Pancreas (tissue), 10 donors: ENCODE data around the gene SENP7. TPM values are rescaled to one million over a fixed set of nuclear protein-coding genes. Genes with fewer than 3 reads are reported as not detected.

Experiments used
- ATAC-seq, 4 donors: fragments of 200-7000 bp; cut with Tn5 transposase; one replicate each; pipeline versions ENCODE4 v1.8.0 to v1.9.1; 2020; ENCODE audit warnings: mild to moderate bottlenecking in 4 of 4, moderate library complexity in 4 of 4
- DNase-seq, 6 donors: peaks; one replicate each; pipeline ENCODE4 v3.0.0-alpha.2; 2020
- FAIRE-seq: peaks from 2 replicates; lab custom pipeline; 2012; peaks lifted over from hg19 to GRCh38; lab: Jason Lieb, UNC
- H3K27ac ChIP-seq, 4 donors: fragments of 200-600 bp; sonication (generic); 1 replicate in 3 of 4; 2 replicates in 1 of 4; pipeline versions ENCODE4 v1.5.0 to v1.8.0; 2020
- H3K27me3 ChIP-seq, 4 donors: fragments of 200-600 bp; one replicate each; pipeline ENCODE4 v1.8.0; 2021
- H3K36me3 ChIP-seq, 3 donors: fragments of 200-600 bp; sonication (generic) in 1 of 3; one replicate each; pipeline versions ENCODE4 v1.5.0 to v1.8.0; 2020 to 2021
- H3K4me1 ChIP-seq, 3 donors: fragments of 200-600 bp; one replicate each; pipeline ENCODE4 v1.8.0; 2021
- H3K4me3 ChIP-seq, 4 donors: fragments of 200-600 bp; sonication (generic) in 2 of 4; one replicate each; pipeline versions ENCODE4 v1.5.0 to v1.8.0; 2020 to 2021
- H3K9me3 ChIP-seq, 4 donors: fragments of 200-600 bp; one replicate each; pipeline ENCODE4 v1.8.0; 2021
- WGBS, 2 donors: extraction: QIAGEN DNeasy Blood & Tissue Kit; methylation state at CpG; one replicate each; pipeline ENCODE4 v1.1.7; 2013; 5-methylcytosine and 5-hydroxymethylcytosine counted together
- intact Hi-C, 3 donors: fragments of 100-400 bp; cut with DNase I; formaldehyde crosslinking; loops; one replicate each; pipeline versions ENCODE4 v1.11.1 to v1.14.2; 2022
- polyA plus RNA-seq, 2 donors: library from polyadenylated mRNA; stranded (reverse); fragments of 200-250 nt; gene quantifications; one replicate each; pipeline ENCODE4 v1.2.3, GENCODE V29; 2013
- total RNA-seq, 6 donors: library from RNA; stranded (reverse); fragmentation: NEBNext Ultra II Directional in 4 of 6; extraction: Animal tissue kit (Norgen Biotek cat#: 25700) in 4 of 6; gene quantifications; one replicate each; pipeline versions ENCODE4 v1.2.1 to v1.2.4, GENCODE V29; 2021 to 2023
- TF ChIP-seq, protein P1 (sequence below), 4 donors: fragments of 200-600 bp; sonication (generic) in 3 of 4; IDR thresholded peaks; one replicate each; pipeline versions ENCODE4 v1.5.0 to v1.8.0; 2021; ENCODE audit warnings: antibody characterized with exemption in 4 of 4
- donor health status: healthy with polysubstance abuse.
- donor health status: DM: no; HTN: no; CAD: no; lungs with moderate emphysema.
- donor health status: DM: no; HTN: no; CAD: no.
- donor health status: control.
- donor health status: control.
- donor health status: Bipolar disorder and iron deficiency.
- donor health status: DM: yes; HTN: yes; CAD: no.
- donor health status: DM: no; HTN: no; CAD: no.
- donor health status: DM: no; HTN: no; CAD: no.
- donor health status: DM: yes; HTN: yes; CAD: no.

SENP7 gene
- total and polyA plus RNA-seq, 8 donors, result 5.7 to 13.7 (median 8.6) TPM

DNA sequence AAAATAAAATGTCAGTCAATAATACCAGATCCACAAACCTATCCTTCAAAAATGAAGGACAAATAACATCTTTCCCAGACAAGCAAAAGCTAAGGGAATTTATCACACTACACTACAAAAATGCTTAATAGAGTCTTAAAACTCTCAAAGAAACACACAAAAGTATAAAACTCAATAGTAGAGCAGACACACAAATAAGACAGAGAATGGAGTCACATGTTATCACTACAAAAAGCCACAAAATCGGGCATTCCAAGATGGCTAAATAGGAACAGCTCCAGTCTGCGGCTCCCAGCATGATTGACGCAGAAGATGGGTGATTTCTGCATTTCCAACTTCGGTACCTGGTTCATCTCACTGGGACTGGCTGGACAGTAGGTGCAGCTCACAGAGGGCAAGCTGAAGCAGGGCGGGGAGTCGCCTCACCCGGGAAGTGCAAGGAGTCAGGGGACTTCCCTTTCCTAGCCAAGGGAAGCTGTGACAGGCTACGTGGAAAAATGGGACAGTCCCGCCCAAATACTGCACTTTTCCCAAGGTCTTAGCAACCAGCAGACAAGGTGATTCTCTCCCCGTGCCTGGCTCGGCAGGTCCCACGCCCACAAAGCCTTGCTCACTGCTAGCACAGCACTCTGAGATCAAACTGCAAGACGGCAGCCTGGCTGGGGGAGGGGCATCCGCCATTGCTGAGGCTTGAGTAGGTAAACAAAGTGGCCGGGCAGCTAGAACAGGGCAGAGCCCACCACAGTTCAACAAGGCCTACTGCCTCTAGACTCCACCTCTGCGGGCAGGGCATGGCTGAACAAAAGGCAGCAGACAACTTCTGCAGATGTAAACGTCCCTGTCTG lies 46.3 kb downstream of the SENP7 start:
- H3K27me3 ChIP-seq, result no peaks in the 10 kb centered on the region
- H3K4me3 ChIP-seq, result peak overlapping the region in 1 of 4 donors; percentile 25
- TF ChIP-seq, protein P1, sequence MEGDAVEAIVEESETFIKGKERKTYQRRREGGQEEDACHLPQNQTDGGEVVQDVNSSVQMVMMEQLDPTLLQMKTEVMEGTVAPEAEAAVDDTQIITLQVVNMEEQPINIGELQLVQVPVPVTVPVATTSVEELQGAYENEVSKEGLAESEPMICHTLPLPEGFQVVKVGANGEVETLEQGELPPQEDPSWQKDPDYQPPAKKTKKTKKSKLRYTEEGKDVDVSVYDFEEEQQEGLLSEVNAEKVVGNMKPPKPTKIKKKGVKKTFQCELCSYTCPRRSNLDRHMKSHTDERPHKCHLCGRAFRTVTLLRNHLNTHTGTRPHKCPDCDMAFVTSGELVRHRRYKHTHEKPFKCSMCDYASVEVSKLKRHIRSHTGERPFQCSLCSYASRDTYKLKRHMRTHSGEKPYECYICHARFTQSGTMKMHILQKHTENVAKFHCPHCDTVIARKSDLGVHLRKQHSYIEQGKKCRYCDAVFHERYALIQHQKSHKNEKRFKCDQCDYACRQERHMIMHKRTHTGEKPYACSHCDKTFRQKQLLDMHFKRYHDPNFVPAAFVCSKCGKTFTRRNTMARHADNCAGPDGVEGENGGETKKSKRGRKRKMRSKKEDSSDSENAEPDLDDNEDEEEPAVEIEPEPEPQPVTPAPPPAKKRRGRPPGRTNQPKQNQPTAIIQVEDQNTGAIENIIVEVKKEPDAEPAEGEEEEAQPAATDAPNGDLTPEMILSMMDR (IDR thresholded peaks at IDR 0.05), result no peak
- ATAC-seq (peak in 2 of 4 donors; percentile 48 to 79), DNase-seq (peak in 4 of 6 donors; percentile 25 to 62 (median 47)), FAIRE-seq (no peak)
- H3K27ac ChIP-seq, result peak overlapping the region in 1 of 4 donors; percentile 31
- H3K36me3 ChIP-seq, result no peaks in the 10 kb centered on the region
- no peaks in the 10 kb centered on the region for H3K9me3 ChIP-seq
- no peaks in the 10 kb centered on the region for H3K4me1 ChIP-seq
- WGBS, 2 donors, result 54 to 86% methylated on average over 17 of the region's 17 CpGs
- intact Hi-C loops, result no loop called here

GRCh38 chr3:101464235-101464634 lies 48.8 kb downstream of the SENP7 start:
- DNase-seq (no peak), FAIRE-seq (no peak), ATAC-seq (no peak)
- Histone ChIP-seq H3K4me3 (no peak overlapping the region), H3K9me3 (no peaks in the 10 kb centered on the region), H3K36me3 (no peaks in the 10 kb centered on the region), H3K27me3 (no peaks in the 10 kb centered on the region), H3K27ac (no peak overlapping the region), H3K4me1 (no peaks in the 10 kb centered on the region)
- TF ChIP-seq, protein P1 (IDR thresholded peaks at IDR 0.05), result no peak
- intact Hi-C loops, result no loop called here
- 97 to 98% methylated on average over 2 of the region's 2 CpGs for WGBS, 2 donors

DNA sequence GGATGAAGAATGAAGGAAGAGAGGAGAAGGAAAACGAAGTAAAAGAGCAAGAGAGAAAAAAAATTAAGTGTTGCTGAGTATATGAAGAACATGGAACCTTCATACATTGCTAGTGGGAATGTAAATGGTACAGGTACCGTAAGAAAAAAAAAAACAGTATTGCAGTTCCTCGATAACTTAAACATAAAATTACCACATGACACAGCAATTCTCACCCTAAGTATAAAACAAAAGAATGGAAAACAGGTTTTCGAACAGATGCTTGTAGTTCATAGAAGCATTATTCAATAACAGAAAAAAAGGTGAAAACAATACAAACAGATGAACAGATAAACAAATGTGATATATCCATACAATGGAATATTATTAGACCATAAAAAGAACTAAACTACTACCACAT lies 51.6 kb downstream of the SENP7 start:
- no peaks in the 10 kb centered on the region for H3K9me3 ChIP-seq
- TF ChIP-seq, protein P1 (IDR thresholded peaks at IDR 0.05), result no peak
- DNase-seq, result no peak
- no peaks in the 10 kb centered on the region for H3K27me3 ChIP-seq
- no peak for ATAC-seq
- H3K4me1 ChIP-seq, result no peaks in the 10 kb centered on the region
- no peak overlapping the region for H3K4me3 ChIP-seq
- WGBS, 2 donors, result 83 to 84% methylated on average over 4 of the region's 4 CpGs
- no peak overlapping the region for H3K27ac ChIP-seq
- intact Hi-C loops, result no loop called here
- H3K36me3 ChIP-seq, result peaks cover 0 to 3% (median 0%) of the 10 kb centered on the region in 3 donors
- no peak for FAIRE-seq

- DNase-seq, result no peak
- peak; percentile 37 for FAIRE-seq
- no peaks in the 10 kb centered on the region for H3K27me3 ChIP-seq
- intact Hi-C loops, result no loop called here
- H3K4me3 ChIP-seq, result no peak overlapping the region
- no peaks in the 10 kb centered on the region for H3K4me1 ChIP-seq
- 94 to 99% methylated on average over 2 of the region's 2 CpGs for WGBS, 2 donors
- H3K36me3 ChIP-seq, result peaks cover 0 to 3% (median 0%) of the 10 kb centered on the region in 3 donors
- no peaks in the 10 kb centered on the region for H3K9me3 ChIP-seq
- TF ChIP-seq, protein P1 (IDR thresholded peaks at IDR 0.05), result no peak
- no peak for ATAC-seq
- H3K27ac ChIP-seq, result no peak overlapping the region
These were observed 54.6 kb downstream of the SENP7 start for GRCh38 chr3:101458387-101458786.

GRCh38 chr3:101454629-101455028 lies 58.4 kb downstream of the SENP7 start:
- Histone ChIP-seq H3K4me1 (no peaks in the 10 kb centered on the region), H3K4me3 (no peak overlapping the region), H3K27ac (no peak overlapping the region), H3K9me3 (no peaks in the 10 kb centered on the region), H3K36me3 (peaks cover 0 to 3% (median 0%) of the 10 kb centered on the region in 3 donors), H3K27me3 (no peaks in the 10 kb centered on the region)
- DNase-seq (no peak), ATAC-seq (no peak), FAIRE-seq (no peak)
- intact Hi-C loops, result no loop called here
- TF ChIP-seq, protein P1 (IDR thresholded peaks at IDR 0.05), result no peak
